Measurements from ENCODE around the gene H6PD. TPM values are rescaled to one million over a fixed set of nuclear protein-coding genes. Genes with fewer than 3 reads are reported as not detected.

Gene H6PD
- total and polyA plus RNA-seq, 4 donors, result 28.9 to 134 (median 56.8) TPM

GRCh38 chr1:9257851-9258250 lies 23.3 kb downstream of the H6PD start:
- 96% methylated on average over 22 of the region's 22 CpGs for WGBS
- peaks cover 4 to 48% (median 36%) of the 10 kb centered on the region in 4 donors for H3K36me3 ChIP-seq (ENCODE audit: control insufficient read depth in 4 of 4, insufficient read depth in 3 of 4, low read depth in 1 of 4, low read length in 3 of 4)
- H3K9me3 ChIP-seq (ENCODE audit: control insufficient read depth in 4 of 4, low read length in 3 of 4), result no peaks in the 10 kb centered on the region
- DNase-seq (ENCODE audit: low spot score), result no peak
- no peaks in the 10 kb centered on the region for H3K27me3 ChIP-seq (ENCODE audit: control insufficient read depth in 4 of 4, insufficient read depth in 4 of 4, low read length in 3 of 4)
- H3K4me1 ChIP-seq (ENCODE audit: control insufficient read depth in 4 of 4, insufficient read depth in 4 of 4, low read length in 3 of 4), result peaks cover 0 to 64% (median 28%) of the 10 kb centered on the region in 4 donors
- H3K9ac ChIP-seq (ENCODE audit: low read depth in 1 of 2, low read length in 2 of 2), result no peak overlapping the region
- no peak overlapping the region for H3K4me3 ChIP-seq (ENCODE audit: low read depth in 1 of 3, low read length in 3 of 3)
- no peak overlapping the region for H3K27ac ChIP-seq (ENCODE audit: low read depth in 1 of 2, low read length in 2 of 2)
- TF ChIP-seq HNF4G (IDR thresholded peaks at IDR 0.05) (no peak), RAD21 (IDR thresholded peaks at IDR 0.05) (no peak), FOXA1 (IDR thresholded peaks at IDR 0.05) (no peak), GABPA (IDR thresholded peaks at IDR 0.05 in 1 of 2, conservative IDR thresholded peaks at IDR 0.05 in 1 of 2) (no peak), HNF4A (conservative IDR thresholded peaks at IDR 0.05) (no peak), TAF1 (conservative IDR thresholded peaks at IDR 0.05) (no peak), RXRA (IDR thresholded peaks at IDR 0.05) (no peak), SP1 (IDR thresholded peaks at IDR 0.05) (no peak), YY1 (IDR thresholded peaks at IDR 0.05) (no peak), EGR1 (IDR thresholded peaks at IDR 0.05; ENCODE audit: low read depth in 2 of 2) (no peak)
- TF ChIP-seq, protein P1, sequence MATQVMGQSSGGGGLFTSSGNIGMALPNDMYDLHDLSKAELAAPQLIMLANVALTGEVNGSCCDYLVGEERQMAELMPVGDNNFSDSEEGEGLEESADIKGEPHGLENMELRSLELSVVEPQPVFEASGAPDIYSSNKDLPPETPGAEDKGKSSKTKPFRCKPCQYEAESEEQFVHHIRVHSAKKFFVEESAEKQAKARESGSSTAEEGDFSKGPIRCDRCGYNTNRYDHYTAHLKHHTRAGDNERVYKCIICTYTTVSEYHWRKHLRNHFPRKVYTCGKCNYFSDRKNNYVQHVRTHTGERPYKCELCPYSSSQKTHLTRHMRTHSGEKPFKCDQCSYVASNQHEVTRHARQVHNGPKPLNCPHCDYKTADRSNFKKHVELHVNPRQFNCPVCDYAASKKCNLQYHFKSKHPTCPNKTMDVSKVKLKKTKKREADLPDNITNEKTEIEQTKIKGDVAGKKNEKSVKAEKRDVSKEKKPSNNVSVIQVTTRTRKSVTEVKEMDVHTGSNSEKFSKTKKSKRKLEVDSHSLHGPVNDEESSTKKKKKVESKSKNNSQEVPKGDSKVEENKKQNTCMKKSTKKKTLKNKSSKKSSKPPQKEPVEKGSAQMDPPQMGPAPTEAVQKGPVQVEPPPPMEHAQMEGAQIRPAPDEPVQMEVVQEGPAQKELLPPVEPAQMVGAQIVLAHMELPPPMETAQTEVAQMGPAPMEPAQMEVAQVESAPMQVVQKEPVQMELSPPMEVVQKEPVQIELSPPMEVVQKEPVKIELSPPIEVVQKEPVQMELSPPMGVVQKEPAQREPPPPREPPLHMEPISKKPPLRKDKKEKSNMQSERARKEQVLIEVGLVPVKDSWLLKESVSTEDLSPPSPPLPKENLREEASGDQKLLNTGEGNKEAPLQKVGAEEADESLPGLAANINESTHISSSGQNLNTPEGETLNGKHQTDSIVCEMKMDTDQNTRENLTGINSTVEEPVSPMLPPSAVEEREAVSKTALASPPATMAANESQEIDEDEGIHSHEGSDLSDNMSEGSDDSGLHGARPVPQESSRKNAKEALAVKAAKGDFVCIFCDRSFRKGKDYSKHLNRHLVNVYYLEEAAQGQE (IDR thresholded peaks at IDR 0.05), result no peak
- TF ChIP-seq, protein P2, sequence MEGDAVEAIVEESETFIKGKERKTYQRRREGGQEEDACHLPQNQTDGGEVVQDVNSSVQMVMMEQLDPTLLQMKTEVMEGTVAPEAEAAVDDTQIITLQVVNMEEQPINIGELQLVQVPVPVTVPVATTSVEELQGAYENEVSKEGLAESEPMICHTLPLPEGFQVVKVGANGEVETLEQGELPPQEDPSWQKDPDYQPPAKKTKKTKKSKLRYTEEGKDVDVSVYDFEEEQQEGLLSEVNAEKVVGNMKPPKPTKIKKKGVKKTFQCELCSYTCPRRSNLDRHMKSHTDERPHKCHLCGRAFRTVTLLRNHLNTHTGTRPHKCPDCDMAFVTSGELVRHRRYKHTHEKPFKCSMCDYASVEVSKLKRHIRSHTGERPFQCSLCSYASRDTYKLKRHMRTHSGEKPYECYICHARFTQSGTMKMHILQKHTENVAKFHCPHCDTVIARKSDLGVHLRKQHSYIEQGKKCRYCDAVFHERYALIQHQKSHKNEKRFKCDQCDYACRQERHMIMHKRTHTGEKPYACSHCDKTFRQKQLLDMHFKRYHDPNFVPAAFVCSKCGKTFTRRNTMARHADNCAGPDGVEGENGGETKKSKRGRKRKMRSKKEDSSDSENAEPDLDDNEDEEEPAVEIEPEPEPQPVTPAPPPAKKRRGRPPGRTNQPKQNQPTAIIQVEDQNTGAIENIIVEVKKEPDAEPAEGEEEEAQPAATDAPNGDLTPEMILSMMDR (IDR thresholded peaks at IDR 0.05; ENCODE audit: low read depth, low read length, missing input control), result no peak

DNA sequence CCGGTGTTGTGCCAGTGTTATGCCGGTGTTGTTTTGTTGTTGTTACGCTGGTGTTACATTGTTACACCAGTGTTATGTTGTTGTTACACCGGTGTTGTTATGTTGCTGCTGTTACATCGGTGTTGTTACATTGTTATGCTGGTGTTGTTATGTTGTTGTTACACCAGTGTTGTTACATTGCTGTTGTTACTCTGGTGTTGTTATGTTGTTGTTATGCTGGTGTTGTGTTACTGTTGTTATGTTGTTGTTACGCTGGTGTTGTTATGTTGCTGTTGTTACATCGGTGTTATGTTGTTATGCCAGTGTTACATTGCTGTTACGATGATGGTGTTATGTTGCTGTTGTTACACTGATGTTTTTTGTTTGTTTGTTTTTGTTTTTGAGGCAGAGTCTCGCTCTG lies 24.1 kb downstream of the H6PD start:
- TF ChIP-seq, protein P1 (IDR thresholded peaks at IDR 0.05), result no peak
- TF ChIP-seq, protein P2 (IDR thresholded peaks at IDR 0.05; ENCODE audit: low read depth, low read length, missing input control), result no peak
- no peak for TF ChIP-seq RXRA (IDR thresholded peaks at IDR 0.05)
- no peak for TF ChIP-seq NR2F2 (IDR thresholded peaks at IDR 0.05)
- TF ChIP-seq HNF4G (IDR thresholded peaks at IDR 0.05), result no peak
- Histone ChIP-seq H3K9me3 (ENCODE audit: control insufficient read depth in 4 of 4, low read length in 3 of 4) (no peaks in the 10 kb centered on the region), H3K27ac (ENCODE audit: low read depth in 1 of 2, low read length in 2 of 2) (no peak overlapping the region), H3K36me3 (ENCODE audit: control insufficient read depth in 4 of 4, insufficient read depth in 3 of 4, low read depth in 1 of 4, low read length in 3 of 4) (peaks cover 8 to 56% (median 35%) of the 10 kb centered on the region in 4 donors), H3K4me3 (ENCODE audit: low read depth in 1 of 3, low read length in 3 of 3) (no peak overlapping the region), H3K27me3 (ENCODE audit: control insufficient read depth in 4 of 4, insufficient read depth in 4 of 4, low read length in 3 of 4) (no peaks in the 10 kb centered on the region), H3K4me1 (ENCODE audit: control insufficient read depth in 4 of 4, insufficient read depth in 4 of 4, low read length in 3 of 4) (peaks cover 0 to 64% (median 32%) of the 10 kb centered on the region in 4 donors), H3K9ac (ENCODE audit: low read depth in 1 of 2, low read length in 2 of 2) (no peak overlapping the region)
- 98% methylated on average over 9 of the region's 9 CpGs for WGBS
- no peak for DNase-seq (ENCODE audit: low spot score)

Data from liver (tissue), 9 donors.